ENCODE measurements around the gene MTHFS. TPM values are rescaled to one million over a fixed set of nuclear protein-coding genes. Genes with fewer than 3 reads are reported as not detected.
"Not testable (repeated sequence)": the region's sequence is repeated elsewhere in the genome, so short reads cannot be mapped to it uniquely, and the experiment has no call there.

Gene MTHFS
- total and polyA plus RNA-seq, 10 donors = 11.7 to 54.2 (median 30.0) TPM

DNA sequence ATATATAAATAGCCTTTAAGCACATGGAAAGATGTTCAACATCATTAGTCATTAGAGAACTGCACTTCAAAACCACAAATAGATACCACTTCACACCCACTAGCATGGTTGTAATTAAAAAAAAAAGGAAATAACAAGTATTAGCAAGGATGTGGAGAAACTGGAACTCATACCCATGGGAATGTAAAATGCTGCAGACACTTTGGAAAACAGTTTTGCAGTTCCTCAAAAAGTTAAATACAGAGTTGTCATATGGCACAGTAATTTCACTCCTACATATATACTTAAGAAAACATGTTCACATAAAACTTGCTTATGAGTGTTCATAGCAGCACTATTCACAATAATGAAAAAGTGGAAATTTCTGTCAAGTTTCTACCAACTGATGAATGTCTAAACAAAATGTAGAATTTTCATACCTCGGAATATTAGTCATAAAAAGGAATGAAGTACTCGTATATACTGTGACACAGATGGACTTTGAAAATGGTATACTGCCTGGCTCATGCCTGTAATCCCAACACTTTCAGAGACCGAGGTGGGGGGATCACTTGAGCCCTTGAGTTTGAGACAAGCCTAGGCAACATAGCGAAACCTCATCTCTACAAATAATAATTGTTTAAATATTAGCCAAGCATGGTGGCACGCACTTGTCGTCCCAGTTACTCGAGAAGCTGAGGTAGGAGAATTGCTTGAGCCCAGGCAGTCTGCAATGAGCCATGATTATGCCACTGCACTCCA is 46.1 kb upstream of the MTHFS start:
- intact Hi-C loops (cut with DNase I; ENCODE audit: low total_unique reads) = no loop called here
- Histone ChIP-seq H3K27me3 (replicated peaks in 1 of 7) (no peaks in the 10 kb centered on the region), H3K9me3 (no peaks in the 10 kb centered on the region), H3K27ac (no peak overlapping the region), H3K4me3 (no peak overlapping the region), H3K4me1 (peaks cover 0 to 8% (median under 1%) of the 10 kb centered on the region in 6 donors), H3K36me3 (no peaks in the 10 kb centered on the region)
- no peak for DNase-seq
- TF ChIP-seq POLR2A (IDR thresholded peaks at IDR 0.05) = no peak
- TF ChIP-seq, protein P1, sequence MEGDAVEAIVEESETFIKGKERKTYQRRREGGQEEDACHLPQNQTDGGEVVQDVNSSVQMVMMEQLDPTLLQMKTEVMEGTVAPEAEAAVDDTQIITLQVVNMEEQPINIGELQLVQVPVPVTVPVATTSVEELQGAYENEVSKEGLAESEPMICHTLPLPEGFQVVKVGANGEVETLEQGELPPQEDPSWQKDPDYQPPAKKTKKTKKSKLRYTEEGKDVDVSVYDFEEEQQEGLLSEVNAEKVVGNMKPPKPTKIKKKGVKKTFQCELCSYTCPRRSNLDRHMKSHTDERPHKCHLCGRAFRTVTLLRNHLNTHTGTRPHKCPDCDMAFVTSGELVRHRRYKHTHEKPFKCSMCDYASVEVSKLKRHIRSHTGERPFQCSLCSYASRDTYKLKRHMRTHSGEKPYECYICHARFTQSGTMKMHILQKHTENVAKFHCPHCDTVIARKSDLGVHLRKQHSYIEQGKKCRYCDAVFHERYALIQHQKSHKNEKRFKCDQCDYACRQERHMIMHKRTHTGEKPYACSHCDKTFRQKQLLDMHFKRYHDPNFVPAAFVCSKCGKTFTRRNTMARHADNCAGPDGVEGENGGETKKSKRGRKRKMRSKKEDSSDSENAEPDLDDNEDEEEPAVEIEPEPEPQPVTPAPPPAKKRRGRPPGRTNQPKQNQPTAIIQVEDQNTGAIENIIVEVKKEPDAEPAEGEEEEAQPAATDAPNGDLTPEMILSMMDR (IDR thresholded peaks at IDR 0.05 in 8 of 11, conservative IDR thresholded peaks at IDR 0.05 in 3 of 11) = no peak
- TF ChIP-seq POLR2AphosphoS5 (IDR thresholded peaks at IDR 0.05) = no peak
- 85 to 94% (median 89%) methylated on average over 7 of the region's 7 CpGs for WGBS, 5 donors

DNA sequence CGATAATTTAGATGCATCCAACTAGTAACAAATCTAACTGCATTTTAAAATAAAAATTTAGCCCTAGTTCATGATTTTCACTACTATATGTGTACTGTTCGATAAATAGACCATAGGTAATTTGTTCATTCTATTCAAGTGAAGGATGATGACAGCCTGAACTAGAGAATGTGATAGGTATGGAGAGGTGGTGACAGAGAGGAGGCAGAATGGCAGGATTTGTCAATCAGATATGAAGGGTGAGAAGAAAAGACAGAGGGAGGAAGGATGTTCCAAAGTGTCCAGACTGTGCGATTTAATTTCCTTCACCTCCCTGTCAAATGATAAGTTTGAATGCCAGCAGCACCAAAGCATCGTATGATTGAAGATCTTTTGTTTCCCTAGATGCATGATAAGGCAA is 42.6 kb upstream of the MTHFS start:
- Histone ChIP-seq H3K27me3 (replicated peaks in 1 of 7) (no peaks in the 10 kb centered on the region), H3K36me3 (no peaks in the 10 kb centered on the region), H3K27ac (no peak overlapping the region), H3K4me3 (no peak overlapping the region), H3K4me1 (no peaks in the 10 kb centered on the region), H3K9me3 (no peaks in the 10 kb centered on the region)
- no peak for DNase-seq
- intact Hi-C loops (cut with DNase I; ENCODE audit: low total_unique reads) = no loop called here
- TF ChIP-seq, protein P1 (IDR thresholded peaks at IDR 0.05 in 8 of 11, conservative IDR thresholded peaks at IDR 0.05 in 3 of 11) = no peak
- WGBS, 5 donors = 84 to 96% (median 92%) methylated on average over 4 of the region's 4 CpGs

DNA sequence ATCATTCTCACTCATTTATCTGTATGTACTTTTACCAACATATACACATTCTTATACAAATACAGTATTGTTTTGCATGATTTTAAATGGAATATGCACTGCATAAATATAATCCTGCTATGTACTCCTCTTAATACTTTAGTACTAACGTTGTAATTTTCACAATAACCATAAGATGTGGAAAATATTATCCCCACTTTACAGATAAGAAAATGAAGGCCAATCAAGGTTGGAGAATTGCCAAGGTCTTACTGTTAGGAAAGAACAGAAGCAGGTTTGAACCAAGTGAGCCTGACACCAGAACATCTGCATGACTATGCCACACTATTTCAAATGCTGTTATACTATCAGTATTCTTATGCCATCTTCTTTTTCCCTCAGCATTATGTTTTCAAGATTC is 41.3 kb upstream of the MTHFS start:
- TF ChIP-seq, protein P1 (IDR thresholded peaks at IDR 0.05 in 8 of 11, conservative IDR thresholded peaks at IDR 0.05 in 3 of 11) = no peak
- TF ChIP-seq POLR2AphosphoS5 (IDR thresholded peaks at IDR 0.05) (no peak), POLR2A (IDR thresholded peaks at IDR 0.05) (no peak)
- 38 to 93% (median 73%) methylated on average over 1 of the region's 1 CpG for WGBS, 5 donors
- H3K4me1 ChIP-seq = no peaks in the 10 kb centered on the region
- H3K36me3 ChIP-seq = no peaks in the 10 kb centered on the region
- intact Hi-C loops (cut with DNase I; ENCODE audit: low total_unique reads) = no loop called here
- no peak for DNase-seq
- H3K27me3 ChIP-seq (replicated peaks in 1 of 7) = no peaks in the 10 kb centered on the region
- no peak overlapping the region for H3K27ac ChIP-seq
- no peaks in the 10 kb centered on the region for H3K9me3 ChIP-seq
- no peak overlapping the region for H3K4me3 ChIP-seq

DNA sequence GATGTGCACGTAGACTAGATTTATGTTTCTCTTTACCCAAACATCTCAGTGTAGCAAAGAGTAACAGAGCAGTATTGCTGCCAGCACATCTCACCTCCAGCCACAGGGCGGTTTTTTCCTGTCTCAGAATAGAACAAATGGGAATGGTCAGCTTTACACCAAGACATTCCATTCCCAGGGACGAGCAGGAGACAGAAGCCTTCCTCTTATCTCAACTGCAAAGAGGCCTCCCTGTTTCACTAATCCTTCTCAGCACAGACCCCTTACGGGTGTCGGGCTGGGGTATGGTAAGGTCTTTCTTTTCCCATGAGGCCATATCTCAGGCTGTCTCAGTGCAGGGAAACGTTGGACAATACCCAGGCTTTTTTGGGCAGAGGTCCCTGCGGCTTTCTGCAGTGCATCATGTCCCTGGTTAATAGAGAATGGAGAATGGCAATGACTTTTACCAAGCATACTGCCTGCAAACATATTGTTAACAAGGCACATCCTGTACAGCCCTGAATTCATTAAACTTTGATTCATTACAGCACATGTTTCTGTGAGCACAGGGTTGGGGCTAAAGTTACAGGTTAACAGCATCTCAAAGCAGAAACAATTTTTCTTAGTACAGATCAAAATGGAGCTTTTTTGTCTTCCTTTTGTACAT is 38.9 kb upstream of the MTHFS start:
- 72 to 88% (median 81%) methylated on average over 7 of the region's 7 CpGs for WGBS, 5 donors
- intact Hi-C loops (cut with DNase I; ENCODE audit: low total_unique reads) = not testable (repeated sequence)

More for the DNA sequence above, 38.9 kb upstream of the MTHFS start:
- DNase-seq; H3K4me1 ChIP-seq; H3K36me3 ChIP-seq; H3K9me3 ChIP-seq; H3K27ac ChIP-seq; H3K27me3 ChIP-seq (replicated peaks in 1 of 7); H3K4me3 ChIP-seq: not testable (repeated sequence)

Data from spleen (tissue), 11 donors.